HEK293 (cell line): Measurements from ENCODE around the gene MKNK2.
A peak's percentile ranks its signal among the peaks of the same experiment; 100 is the strongest.

Experiments
- BCL11B ChIP-seq: fragments of 450-650 bp; formaldehyde crosslinking; IDR thresholded peaks from 2 replicates; pipeline ENCODE4 v1.5.1; 2016; ENCODE audit warnings: low read depth, missing biosample characterization, missing genetic modification characterization
- FEZF1 ChIP-seq: fragments of 450-650 bp; formaldehyde crosslinking; IDR thresholded peaks from 2 replicates; pipeline ENCODE4 v1.5.1; 2016; ENCODE audit warnings: missing biosample characterization, missing genetic modification characterization
- GLI2 ChIP-seq: fragments of 450-650 bp; formaldehyde crosslinking; IDR thresholded peaks from 2 replicates; pipeline ENCODE4; 2017; ENCODE audit warnings: missing biosample characterization, missing genetic modification characterization, low read depth, borderline replicate concordance
- KLF8 ChIP-seq: fragments of 450-650 bp; formaldehyde crosslinking; IDR thresholded peaks from 2 replicates; pipeline ENCODE4 v1.5.1; 2016; ENCODE audit warnings: missing biosample characterization, missing genetic modification characterization
- MYNN ChIP-seq: fragments of 450-650 bp; formaldehyde crosslinking; IDR thresholded peaks from 2 replicates; pipeline ENCODE4 v1.5.1; 2016; ENCODE audit warnings: missing biosample characterization, missing genetic modification characterization, borderline replicate concordance
- SALL2 ChIP-seq: fragments of 450-650 bp; formaldehyde crosslinking; IDR thresholded peaks from 2 replicates; pipeline ENCODE4 v1.5.0; 2017; ENCODE audit warnings: missing biosample characterization, mild to moderate bottlenecking, missing genetic modification characterization, borderline replicate concordance
- SP3 ChIP-seq: fragments of 450-650 bp; formaldehyde crosslinking; IDR thresholded peaks from 2 replicates; pipeline ENCODE4 v1.5.1; 2016; ENCODE audit warnings: missing biosample characterization, missing genetic modification characterization
- TCF7L2 ChIP-seq: IDR thresholded peaks from 2 replicates; pipeline ENCODE4 v1.6.1; 2011; ENCODE audit warnings: low read depth, mild to moderate bottlenecking, inconsistent platforms, low read length, moderate library complexity, borderline replicate concordance
- ZNF10 ChIP-seq: fragments of 450-650 bp; formaldehyde crosslinking; IDR thresholded peaks from 2 replicates; pipeline ENCODE4 v1.5.1; 2017; ENCODE audit warnings: missing biosample characterization, missing genetic modification characterization
- ZNF391 ChIP-seq: fragments of 450-650 bp; formaldehyde crosslinking; IDR thresholded peaks from 2 replicates; pipeline ENCODE4 v1.5.1; 2016; ENCODE audit warnings: low read depth, missing biosample characterization, missing genetic modification characterization, borderline replicate concordance
- ZNF394 ChIP-seq: fragments of 450-650 bp; formaldehyde crosslinking; IDR thresholded peaks from 2 replicates; pipeline ENCODE4 v1.5.1; 2016; ENCODE audit warnings: missing biosample characterization, missing genetic modification characterization, mild to moderate bottlenecking, moderate library complexity, borderline replicate concordance
- ZNF404 ChIP-seq: fragments of 450-650 bp; formaldehyde crosslinking; IDR thresholded peaks from 2 replicates; pipeline ENCODE4 v1.5.1; 2017; ENCODE audit warnings: missing biosample characterization, missing genetic modification characterization
- ZNF416 ChIP-seq: fragments of 450-650 bp; formaldehyde crosslinking; IDR thresholded peaks from 2 replicates; pipeline ENCODE4 v1.5.1; 2016; ENCODE audit warnings: missing biosample characterization, missing genetic modification characterization
- ZNF473 ChIP-seq: fragments of 450-650 bp; formaldehyde crosslinking; IDR thresholded peaks from 2 replicates; pipeline ENCODE4 v1.5.1; 2017; ENCODE audit warnings: missing biosample characterization, missing genetic modification characterization
- ZNF529 ChIP-seq: fragments of 450-650 bp; formaldehyde crosslinking; IDR thresholded peaks from 2 replicates; pipeline ENCODE4 v1.5.1; 2017; ENCODE audit warnings: missing genetic modification characterization, missing biosample characterization; ENCODE audit not compliant: insufficient replicate concordance
- ZNF623 ChIP-seq: fragments of 450-650 bp; formaldehyde crosslinking; IDR thresholded peaks from 2 replicates; pipeline ENCODE4 v1.5.1; 2016; ENCODE audit warnings: missing biosample characterization, missing genetic modification characterization
- ZNF747 ChIP-seq: fragments of 450-650 bp; formaldehyde crosslinking; IDR thresholded peaks from 2 replicates; pipeline ENCODE4 v1.5.1; 2016; ENCODE audit warnings: missing biosample characterization, missing genetic modification characterization
- TF ChIP-seq, protein P1 (sequence below): fragments of 450-650 bp; formaldehyde crosslinking; conservative IDR thresholded peaks from 2 replicates; pipeline ENCODE4 v1.5.1; 2016; ENCODE audit warnings: low read depth, missing biosample characterization, missing genetic modification characterization
- TF ChIP-seq, protein P2 (sequence below): fragments of 450-650 bp; IDR thresholded peaks from 2 replicates; pipeline ENCODE4 v1.5.1; 2018; ENCODE audit warnings: missing biosample characterization, missing genetic modification characterization
- TF ChIP-seq, protein P3 (sequence below): fragments of 450-650 bp; formaldehyde crosslinking; IDR thresholded peaks from 2 replicates; pipeline ENCODE4 v1.5.1; 2016; ENCODE audit warnings: missing biosample characterization, missing genetic modification characterization
- TF ChIP-seq, protein P4 (sequence below): fragments of 450-650 bp; formaldehyde crosslinking; IDR thresholded peaks from 2 replicates; pipeline ENCODE4 v1.5.1; 2017; ENCODE audit warnings: missing biosample characterization, mild to moderate bottlenecking, missing genetic modification characterization, moderate library complexity
- TF ChIP-seq, protein P5 (sequence below): fragments of 450-650 bp; formaldehyde crosslinking; IDR thresholded peaks from 2 replicates; pipeline ENCODE4 v1.5.1; 2016; ENCODE audit warnings: missing biosample characterization, missing genetic modification characterization
- TF ChIP-seq, protein P6 (sequence below): fragments of 450-650 bp; formaldehyde crosslinking; IDR thresholded peaks from 2 replicates; pipeline ENCODE4 v1.5.1; 2016; ENCODE audit warnings: missing biosample characterization, missing genetic modification characterization, low read depth
- TF ChIP-seq, protein P7 (sequence below): fragments of 450-650 bp; formaldehyde crosslinking; IDR thresholded peaks from 2 replicates; pipeline ENCODE4 v1.5.1; 2016; ENCODE audit warnings: missing biosample characterization, missing genetic modification characterization

MKNK2 gene

DNA sequence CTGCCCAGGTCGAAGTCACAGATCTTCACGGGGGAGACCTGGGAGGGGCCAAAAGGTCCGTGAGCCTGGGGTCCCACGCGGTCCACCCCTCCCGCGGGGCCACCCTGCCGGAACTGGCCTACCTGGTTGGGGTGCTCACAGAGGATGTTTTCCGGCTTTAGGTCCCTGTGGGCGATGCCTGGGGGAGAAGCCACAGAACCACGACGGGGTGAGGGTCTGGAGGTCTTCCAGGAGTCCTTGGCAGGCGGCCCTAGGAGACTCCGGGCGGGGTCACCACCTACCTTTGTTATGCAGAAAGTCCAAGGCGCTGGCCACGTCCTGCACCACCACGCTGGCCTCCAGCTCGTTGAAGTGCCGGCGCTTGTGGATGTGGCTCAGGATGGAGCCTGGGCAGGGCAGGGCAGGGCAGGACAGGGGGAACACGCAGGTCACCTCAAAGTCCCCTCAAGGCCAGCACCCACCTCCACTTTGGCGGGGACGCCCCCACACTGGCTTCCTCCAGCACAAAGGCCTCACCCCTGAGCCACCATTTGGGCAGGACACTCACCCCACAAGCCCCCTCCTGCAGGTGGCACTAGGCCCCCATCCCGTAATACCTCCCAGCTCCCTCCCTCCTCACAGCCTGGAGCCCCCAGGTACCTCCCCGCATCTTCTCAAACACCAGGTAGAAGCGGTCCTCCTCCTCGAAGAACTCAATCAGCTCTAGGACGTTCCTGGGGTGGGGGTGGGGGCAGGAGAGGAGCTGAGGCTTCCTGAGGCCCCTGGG lies 8.4 kb downstream of the MKNK2 start (continued):
- no peak for TF ChIP-seq ZNF391
- TF ChIP-seq, protein P1, sequence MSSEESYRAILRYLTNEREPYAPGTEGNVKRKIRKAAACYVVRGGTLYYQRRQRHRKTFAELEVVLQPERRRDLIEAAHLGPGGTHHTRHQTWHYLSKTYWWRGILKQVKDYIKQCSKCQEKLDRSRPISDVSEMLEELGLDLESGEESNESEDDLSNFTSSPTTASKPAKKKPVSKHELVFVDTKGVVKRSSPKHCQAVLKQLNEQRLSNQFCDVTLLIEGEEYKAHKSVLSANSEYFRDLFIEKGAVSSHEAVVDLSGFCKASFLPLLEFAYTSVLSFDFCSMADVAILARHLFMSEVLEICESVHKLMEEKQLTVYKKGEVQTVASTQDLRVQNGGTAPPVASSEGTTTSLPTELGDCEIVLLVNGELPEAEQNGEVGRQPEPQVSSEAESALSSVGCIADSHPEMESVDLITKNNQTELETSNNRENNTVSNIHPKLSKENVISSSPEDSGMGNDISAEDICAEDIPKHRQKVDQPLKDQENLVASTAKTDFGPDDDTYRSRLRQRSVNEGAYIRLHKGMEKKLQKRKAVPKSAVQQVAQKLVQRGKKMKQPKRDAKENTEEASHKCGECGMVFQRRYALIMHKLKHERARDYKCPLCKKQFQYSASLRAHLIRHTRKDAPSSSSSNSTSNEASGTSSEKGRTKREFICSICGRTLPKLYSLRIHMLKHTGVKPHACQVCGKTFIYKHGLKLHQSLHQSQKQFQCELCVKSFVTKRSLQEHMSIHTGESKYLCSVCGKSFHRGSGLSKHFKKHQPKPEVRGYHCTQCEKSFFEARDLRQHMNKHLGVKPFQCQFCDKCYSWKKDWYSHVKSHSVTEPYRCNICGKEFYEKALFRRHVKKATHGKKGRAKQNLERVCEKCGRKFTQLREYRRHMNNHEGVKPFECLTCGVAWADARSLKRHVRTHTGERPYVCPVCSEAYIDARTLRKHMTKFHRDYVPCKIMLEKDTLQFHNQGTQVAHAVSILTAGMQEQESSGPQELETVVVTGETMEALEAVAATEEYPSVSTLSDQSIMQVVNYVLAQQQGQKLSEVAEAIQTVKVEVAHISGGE, result no peak
- TF ChIP-seq ZNF10 (tag by site-specific recombination), result no peak
- no peak for TF ChIP-seq GLI2 (tag by site-specific recombination)
- TF ChIP-seq SP3 (tag by site-specific recombination), result no peak
- TF ChIP-seq, protein P2, sequence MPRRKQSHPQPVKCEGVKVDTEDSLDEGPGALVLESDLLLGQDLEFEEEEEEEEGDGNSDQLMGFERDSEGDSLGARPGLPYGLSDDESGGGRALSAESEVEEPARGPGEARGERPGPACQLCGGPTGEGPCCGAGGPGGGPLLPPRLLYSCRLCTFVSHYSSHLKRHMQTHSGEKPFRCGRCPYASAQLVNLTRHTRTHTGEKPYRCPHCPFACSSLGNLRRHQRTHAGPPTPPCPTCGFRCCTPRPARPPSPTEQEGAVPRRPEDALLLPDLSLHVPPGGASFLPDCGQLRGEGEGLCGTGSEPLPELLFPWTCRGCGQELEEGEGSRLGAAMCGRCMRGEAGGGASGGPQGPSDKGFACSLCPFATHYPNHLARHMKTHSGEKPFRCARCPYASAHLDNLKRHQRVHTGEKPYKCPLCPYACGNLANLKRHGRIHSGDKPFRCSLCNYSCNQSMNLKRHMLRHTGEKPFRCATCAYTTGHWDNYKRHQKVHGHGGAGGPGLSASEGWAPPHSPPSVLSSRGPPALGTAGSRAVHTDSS (tag by site-specific recombination), result no peak
- TF ChIP-seq, protein P3, sequence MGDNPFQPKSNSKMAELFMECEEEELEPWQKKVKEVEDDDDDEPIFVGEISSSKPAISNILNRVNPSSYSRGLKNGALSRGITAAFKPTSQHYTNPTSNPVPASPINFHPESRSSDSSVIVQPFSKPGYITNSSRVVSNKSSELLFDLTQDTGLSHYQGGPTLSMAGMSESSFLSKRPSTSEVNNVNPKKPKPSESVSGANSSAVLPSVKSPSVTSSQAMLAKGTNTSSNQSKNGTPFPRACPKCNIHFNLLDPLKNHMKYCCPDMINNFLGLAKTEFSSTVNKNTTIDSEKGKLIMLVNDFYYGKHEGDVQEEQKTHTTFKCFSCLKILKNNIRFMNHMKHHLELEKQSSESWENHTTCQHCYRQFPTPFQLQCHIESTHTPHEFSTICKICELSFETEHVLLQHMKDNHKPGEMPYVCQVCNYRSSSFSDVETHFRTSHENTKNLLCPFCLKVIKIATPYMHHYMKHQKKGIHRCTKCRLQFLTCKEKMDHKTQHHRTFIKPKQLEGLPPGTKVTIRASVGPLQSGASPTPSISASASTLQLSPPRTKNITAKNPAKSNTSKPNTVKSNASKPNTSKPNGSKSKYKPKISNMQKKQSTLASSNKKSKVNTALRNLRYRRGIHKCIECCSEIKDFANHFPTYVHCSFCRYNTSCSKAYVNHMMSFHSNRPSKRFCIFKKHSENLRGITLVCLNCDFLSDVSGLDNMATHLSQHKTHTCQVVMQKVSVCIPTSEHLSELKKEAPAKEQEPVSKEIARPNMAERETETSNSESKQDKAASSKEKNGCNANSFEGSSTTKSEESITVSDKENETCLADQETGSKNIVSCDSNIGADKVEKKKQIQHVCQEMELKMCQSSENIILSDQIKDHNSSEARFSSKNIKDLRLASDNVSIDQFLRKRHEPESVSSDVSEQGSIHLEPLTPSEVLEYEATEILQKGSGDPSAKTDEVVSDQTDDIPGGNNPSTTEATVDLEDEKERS (tag by site-specific recombination), result no peak
- no peak for TF ChIP-seq SALL2 (tag by site-specific recombination)
- TF ChIP-seq ZNF416 (tag by site-specific recombination), result no peak
- TF ChIP-seq ZNF747 (tag by site-specific recombination), result no peak
- TF ChIP-seq, protein P4, sequence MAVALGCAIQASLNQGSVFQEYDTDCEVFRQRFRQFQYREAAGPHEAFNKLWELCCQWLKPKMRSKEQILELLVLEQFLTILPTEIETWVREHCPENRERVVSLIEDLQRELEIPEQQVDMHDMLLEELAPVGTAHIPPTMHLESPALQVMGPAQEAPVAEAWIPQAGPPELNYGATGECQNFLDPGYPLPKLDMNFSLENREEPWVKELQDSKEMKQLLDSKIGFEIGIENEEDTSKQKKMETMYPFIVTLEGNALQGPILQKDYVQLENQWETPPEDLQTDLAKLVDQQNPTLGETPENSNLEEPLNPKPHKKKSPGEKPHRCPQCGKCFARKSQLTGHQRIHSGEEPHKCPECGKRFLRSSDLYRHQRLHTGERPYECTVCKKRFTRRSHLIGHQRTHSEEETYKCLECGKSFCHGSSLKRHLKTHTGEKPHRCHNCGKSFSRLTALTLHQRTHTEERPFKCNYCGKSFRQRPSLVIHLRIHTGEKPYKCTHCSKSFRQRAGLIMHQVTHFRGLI (tag by site-specific recombination), result no peak
- TF ChIP-seq, protein P5, sequence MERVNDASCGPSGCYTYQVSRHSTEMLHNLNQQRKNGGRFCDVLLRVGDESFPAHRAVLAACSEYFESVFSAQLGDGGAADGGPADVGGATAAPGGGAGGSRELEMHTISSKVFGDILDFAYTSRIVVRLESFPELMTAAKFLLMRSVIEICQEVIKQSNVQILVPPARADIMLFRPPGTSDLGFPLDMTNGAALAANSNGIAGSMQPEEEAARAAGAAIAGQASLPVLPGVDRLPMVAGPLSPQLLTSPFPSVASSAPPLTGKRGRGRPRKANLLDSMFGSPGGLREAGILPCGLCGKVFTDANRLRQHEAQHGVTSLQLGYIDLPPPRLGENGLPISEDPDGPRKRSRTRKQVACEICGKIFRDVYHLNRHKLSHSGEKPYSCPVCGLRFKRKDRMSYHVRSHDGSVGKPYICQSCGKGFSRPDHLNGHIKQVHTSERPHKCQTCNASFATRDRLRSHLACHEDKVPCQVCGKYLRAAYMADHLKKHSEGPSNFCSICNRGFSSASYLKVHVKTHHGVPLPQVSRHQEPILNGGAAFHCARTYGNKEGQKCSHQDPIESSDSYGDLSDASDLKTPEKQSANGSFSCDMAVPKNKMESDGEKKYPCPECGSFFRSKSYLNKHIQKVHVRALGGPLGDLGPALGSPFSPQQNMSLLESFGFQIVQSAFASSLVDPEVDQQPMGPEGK (tag by site-specific recombination), result peak; percentile 9; the same call in 1 of the 2 replicates
- TF ChIP-seq ZNF529 (tag by site-specific recombination), result no peak
- no peak for TF ChIP-seq ZNF394 (tag by site-specific recombination)
- no peak for TF ChIP-seq ZNF404 (tag by site-specific recombination)
- TF ChIP-seq FEZF1, result no peak
- TF ChIP-seq ZNF473 (tag by site-specific recombination), result no peak
- TF ChIP-seq BCL11B (tag by site-specific recombination), result peak; percentile 48; the same call in 1 of the 2 replicates
- TF ChIP-seq KLF8 (tag by site-specific recombination), result 0 out of 2 replicates have a peak, but pooled peaks have one; percentile 9
- TF ChIP-seq MYNN (tag by site-specific recombination), result no peak
- 0 out of 2 replicates have a peak, but pooled peaks have one; percentile 13 for TF ChIP-seq ZNF623 (tag by site-specific recombination)
- no peak for TF ChIP-seq TCF7L2
- TF ChIP-seq, protein P6, sequence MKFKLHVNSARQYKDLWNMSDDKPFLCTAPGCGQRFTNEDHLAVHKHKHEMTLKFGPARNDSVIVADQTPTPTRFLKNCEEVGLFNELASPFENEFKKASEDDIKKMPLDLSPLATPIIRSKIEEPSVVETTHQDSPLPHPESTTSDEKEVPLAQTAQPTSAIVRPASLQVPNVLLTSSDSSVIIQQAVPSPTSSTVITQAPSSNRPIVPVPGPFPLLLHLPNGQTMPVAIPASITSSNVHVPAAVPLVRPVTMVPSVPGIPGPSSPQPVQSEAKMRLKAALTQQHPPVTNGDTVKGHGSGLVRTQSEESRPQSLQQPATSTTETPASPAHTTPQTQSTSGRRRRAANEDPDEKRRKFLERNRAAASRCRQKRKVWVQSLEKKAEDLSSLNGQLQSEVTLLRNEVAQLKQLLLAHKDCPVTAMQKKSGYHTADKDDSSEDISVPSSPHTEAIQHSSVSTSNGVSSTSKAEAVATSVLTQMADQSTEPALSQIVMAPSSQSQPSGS (tag by site-specific recombination), result no peak
- TF ChIP-seq, protein P7, sequence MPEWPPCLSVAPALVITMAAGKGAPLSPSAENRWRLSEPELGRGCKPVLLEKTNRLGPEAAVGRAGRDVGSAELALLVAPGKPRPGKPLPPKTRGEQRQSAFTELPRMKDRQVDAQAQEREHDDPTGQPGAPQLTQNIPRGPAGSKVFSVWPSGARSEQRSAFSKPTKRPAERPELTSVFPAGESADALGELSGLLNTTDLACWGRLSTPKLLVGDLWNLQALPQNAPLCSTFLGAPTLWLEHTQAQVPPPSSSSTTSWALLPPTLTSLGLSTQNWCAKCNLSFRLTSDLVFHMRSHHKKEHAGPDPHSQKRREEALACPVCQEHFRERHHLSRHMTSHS (tag by site-specific recombination), result no peak
